Measurements from ENCODE around the gene DNAH12. TPM values are rescaled to one million over a fixed set of nuclear protein-coding genes. Genes with fewer than 3 reads are reported as not detected.
"Not testable (repeated sequence)": the region's sequence is repeated elsewhere in the genome, so short reads cannot be mapped to it uniquely, and the experiment has no call there.

Gene DNAH12
- total and polyA plus RNA-seq, 2 of the 4 experiments (the other 2 are of a cell fraction): under 0.01 to 0.02 TPM

GRCh38 chr3:57339071-57339642 lies 205.0 kb downstream of the DNAH12 start:
- H2BK5ac ChIP-seq (ENCODE audit: low read depth, low read length, poor library complexity, severe bottlenecking); H3K14ac ChIP-seq (replicated peaks; ENCODE audit: low read depth, low read length); CTCF ChIA-PET; H2BK20ac ChIP-seq (ENCODE audit: low read depth, low read length); H3K4me2 ChIP-seq (ENCODE audit: low read depth, low read length); H2AFZ ChIP-seq (replicated peaks; ENCODE audit: low read length, poor library complexity); H3K9me1 ChIP-seq (ENCODE audit: insufficient read depth, low read length); H3K4me3 ChIP-seq (ENCODE audit: insufficient read depth, low read depth, low read length); in situ Hi-C loops (cut with MboI; ENCODE audit: low sequenced_read_pairs); H3K23ac ChIP-seq (ENCODE audit: low read depth, low read length); H3K4me1 ChIP-seq (ENCODE audit: control insufficient read depth, insufficient read depth, low read length); dilution Hi-C loops (cut with HindIII; ENCODE audit: low sequenced_read_pairs, unreplicated experiment); H3K18ac ChIP-seq (ENCODE audit: low read depth, low read length); H3K9me3 ChIP-seq (ENCODE audit: control insufficient read depth, insufficient read depth, low read length); H2AK9ac ChIP-seq (replicated peaks; ENCODE audit: low read depth, low read length, poor library complexity); H3K27ac ChIP-seq (ENCODE audit: insufficient read depth, low read length); H4K5ac ChIP-seq (ENCODE audit: low read depth, low read length); DNase-seq; H4K8ac ChIP-seq (ENCODE audit: low read depth in 2 of 2, low read length in 2 of 2); ATAC-seq (ENCODE audit: low read depth); H3K36me3 ChIP-seq (ENCODE audit: control insufficient read depth, insufficient read depth, low read length); H4K20me1 ChIP-seq (ENCODE audit: insufficient read depth, low read length); intact Hi-C loops (cut with micrococcal nuclease); POLR2A ChIA-PET (ENCODE audit: unreplicated experiment); BruUV-seq (replicated peaks); H2AK5ac ChIP-seq (ENCODE audit: low read depth, low read length); H2BK120ac ChIP-seq (ENCODE audit: low read depth, low read length); H3K9ac ChIP-seq (ENCODE audit: low read depth, low read length); H3K56ac ChIP-seq (ENCODE audit: extremely low read depth, insufficient read depth, low read length); H3K79me1 ChIP-seq (ENCODE audit: low read depth in 1 of 2, low read length in 2 of 2); H2BK15ac ChIP-seq (ENCODE audit: low read depth, low read length); H4K91ac ChIP-seq (ENCODE audit: insufficient read depth, low read depth, low read length); H3K27me3 ChIP-seq (ENCODE audit: control insufficient read depth, insufficient read depth, low read length); H3K4ac ChIP-seq (ENCODE audit: low read depth, low read length): not testable (repeated sequence)
- no CpG with 5 or more reads among the region's 7 CpGs for WGBS, 2 experiments (ENCODE audit: extremely low coverage in 2 of 2, insufficient read length in 1 of 2)

DNA sequence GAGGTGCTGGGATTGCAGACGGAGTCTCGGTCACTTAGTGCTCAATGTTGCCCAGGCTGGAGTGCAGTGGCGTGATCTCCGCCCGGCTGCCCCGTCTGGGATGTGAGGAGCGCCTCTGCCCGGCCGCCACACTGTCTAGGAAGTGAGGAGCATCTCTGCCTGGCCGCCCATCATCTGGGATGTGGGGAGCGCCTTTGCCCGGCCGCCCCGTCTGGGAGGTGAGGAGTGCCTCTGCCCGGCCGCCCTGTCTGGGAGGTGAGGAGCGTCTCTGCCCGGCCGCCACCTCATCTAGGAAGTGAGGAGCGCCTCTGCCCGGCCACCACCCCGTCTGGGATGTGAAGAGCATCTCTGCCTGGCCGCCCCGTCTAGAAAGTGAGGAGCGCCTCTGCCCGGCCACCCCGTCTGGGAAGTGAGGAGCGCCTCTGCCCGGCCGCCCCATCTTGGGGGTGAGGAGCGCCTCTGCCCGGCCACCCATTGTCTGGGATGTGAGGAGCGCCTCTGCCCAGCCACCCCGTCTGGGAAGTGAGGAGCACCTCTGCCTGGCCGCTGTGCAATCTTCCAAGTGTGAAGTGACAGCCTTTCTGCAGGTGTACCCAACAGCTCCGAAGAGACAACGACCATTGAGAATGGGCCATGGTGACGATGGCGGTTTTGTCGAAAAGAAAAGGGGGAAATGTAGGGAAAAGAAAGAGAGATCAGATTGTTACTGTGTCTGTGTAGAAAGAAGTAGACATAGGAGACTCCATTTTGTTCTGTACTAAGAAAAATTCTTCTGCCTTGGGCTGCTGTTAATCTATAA lies 205.7 kb downstream of the DNAH12 start:
- in situ Hi-C loops (cut with MboI; ENCODE audit: low sequenced_read_pairs); H2AFZ ChIP-seq (replicated peaks; ENCODE audit: low read length, poor library complexity); H2AK9ac ChIP-seq (replicated peaks; ENCODE audit: low read depth, low read length, poor library complexity); H3K27ac ChIP-seq (ENCODE audit: insufficient read depth, low read length); H3K27me3 ChIP-seq (ENCODE audit: control insufficient read depth, insufficient read depth, low read length); H3K9me1 ChIP-seq (ENCODE audit: insufficient read depth, low read length); BruUV-seq (replicated peaks); H2AK5ac ChIP-seq (ENCODE audit: low read depth, low read length); H3K4me3 ChIP-seq (ENCODE audit: insufficient read depth, low read depth, low read length); H3K4me1 ChIP-seq (ENCODE audit: control insufficient read depth, insufficient read depth, low read length); dilution Hi-C loops (cut with HindIII; ENCODE audit: low sequenced_read_pairs, unreplicated experiment); ATAC-seq (ENCODE audit: low read depth); H3K4ac ChIP-seq (ENCODE audit: low read depth, low read length); H3K56ac ChIP-seq (ENCODE audit: extremely low read depth, insufficient read depth, low read length); H4K91ac ChIP-seq (ENCODE audit: insufficient read depth, low read depth, low read length); H3K9me3 ChIP-seq (ENCODE audit: control insufficient read depth, insufficient read depth, low read length); H3K23ac ChIP-seq (ENCODE audit: low read depth, low read length); CTCF ChIA-PET; POLR2A ChIA-PET (ENCODE audit: unreplicated experiment); H2BK5ac ChIP-seq (ENCODE audit: low read depth, low read length, poor library complexity, severe bottlenecking); H4K8ac ChIP-seq (ENCODE audit: low read depth in 2 of 2, low read length in 2 of 2); H4K5ac ChIP-seq (ENCODE audit: low read depth, low read length); H4K20me1 ChIP-seq (ENCODE audit: insufficient read depth, low read length); DNase-seq; H2BK120ac ChIP-seq (ENCODE audit: low read depth, low read length); H2BK20ac ChIP-seq (ENCODE audit: low read depth, low read length); H3K79me1 ChIP-seq (ENCODE audit: low read depth in 1 of 2, low read length in 2 of 2); H3K4me2 ChIP-seq (ENCODE audit: low read depth, low read length); intact Hi-C loops (cut with micrococcal nuclease); H3K14ac ChIP-seq (replicated peaks; ENCODE audit: low read depth, low read length); H3K36me3 ChIP-seq (ENCODE audit: control insufficient read depth, insufficient read depth, low read length); H2BK15ac ChIP-seq (ENCODE audit: low read depth, low read length); H3K9ac ChIP-seq (ENCODE audit: low read depth, low read length); H3K18ac ChIP-seq (ENCODE audit: low read depth, low read length): not testable (repeated sequence)
- 87% methylated on average over 7 of the region's 40 CpGs; no CpG with 5 or more reads in 1 of the 2 experiments for WGBS, 2 experiments (ENCODE audit: extremely low coverage in 2 of 2, insufficient read length in 1 of 2)

Measured in IMR-90 (cell line).